ENCODE results near the gene GTF2A1.

The GTF2A1 gene

GRCh38 chr14:81129242-81129641 lies 91.5 kb downstream of the GTF2A1 start:
- no peak for DNase-seq

- DNase-seq, result no peak
Measured at GRCh38 chr14:81127785-81128184, 93.0 kb downstream of the GTF2A1 start.

- DNase-seq, result no peak
Measured at GRCh38 chr14:81125536-81125935, 95.2 kb downstream of the GTF2A1 start.

All from COR-L47 (cell line).